Upper lobe of right lung (tissue), 1 donor: ENCODE data around the gene MATCAP1. TPM values are rescaled to one million over a fixed set of nuclear protein-coding genes. Genes with fewer than 3 reads are reported as not detected.
A peak's percentile ranks its signal among the peaks of the same experiment; 100 is the strongest.

Experiments used
- ATAC-seq: fragments of 200-7000 bp; cut with Tn5 transposase; one replicate; pipeline ENCODE4 v1.9.1; 2020; ENCODE audit warnings: mild to moderate bottlenecking, moderate library complexity
- DNase-seq: peaks from one replicate; pipeline ENCODE4 v3.0.0-alpha.2; 2020
- H3K27ac ChIP-seq: fragments of 200-600 bp; one replicate; pipeline ENCODE4 v1.8.0; 2022
- H3K27me3 ChIP-seq: fragments of 200-600 bp; one replicate; pipeline ENCODE4 v1.8.0; 2022; ENCODE audit warnings: mild to moderate bottlenecking
- H3K36me3 ChIP-seq: fragments of 200-600 bp; one replicate; pipeline ENCODE4 v1.8.0; 2022
- H3K4me1 ChIP-seq: fragments of 200-600 bp; one replicate; pipeline ENCODE4 v1.8.0; 2022
- H3K4me3 ChIP-seq: fragments of 200-600 bp; one replicate; pipeline ENCODE4 v1.8.0; 2022; ENCODE audit warnings: mild to moderate bottlenecking
- H3K9me3 ChIP-seq: fragments of 200-600 bp; one replicate; pipeline ENCODE4 v1.8.0; 2022
- intact Hi-C: fragments of 100-400 bp; cut with DNase I; formaldehyde crosslinking; loops from one replicate; pipeline ENCODE4 v1.11.0; 2022
- total RNA-seq: library from RNA; stranded (reverse); fragmentation: NEBNext Ultra II Directional; extraction: Animal tissue kit (Norgen Biotek cat#: 25700); gene quantifications from one replicate; pipeline ENCODE4 v1.2.1, GENCODE V29; 2021
- TF ChIP-seq, protein P1 (sequence below): fragments of 200-600 bp; IDR thresholded peaks from one replicate; pipeline ENCODE4 v1.8.0; 2022; ENCODE audit warnings: antibody characterized with exemption
- donor health status: DM: no; HTN: yes; CAD: no; lungs with severe emphysema.

Gene MATCAP1
- total RNA-seq, 1 donor from 2014 or later: 28.4 TPM

DNA sequence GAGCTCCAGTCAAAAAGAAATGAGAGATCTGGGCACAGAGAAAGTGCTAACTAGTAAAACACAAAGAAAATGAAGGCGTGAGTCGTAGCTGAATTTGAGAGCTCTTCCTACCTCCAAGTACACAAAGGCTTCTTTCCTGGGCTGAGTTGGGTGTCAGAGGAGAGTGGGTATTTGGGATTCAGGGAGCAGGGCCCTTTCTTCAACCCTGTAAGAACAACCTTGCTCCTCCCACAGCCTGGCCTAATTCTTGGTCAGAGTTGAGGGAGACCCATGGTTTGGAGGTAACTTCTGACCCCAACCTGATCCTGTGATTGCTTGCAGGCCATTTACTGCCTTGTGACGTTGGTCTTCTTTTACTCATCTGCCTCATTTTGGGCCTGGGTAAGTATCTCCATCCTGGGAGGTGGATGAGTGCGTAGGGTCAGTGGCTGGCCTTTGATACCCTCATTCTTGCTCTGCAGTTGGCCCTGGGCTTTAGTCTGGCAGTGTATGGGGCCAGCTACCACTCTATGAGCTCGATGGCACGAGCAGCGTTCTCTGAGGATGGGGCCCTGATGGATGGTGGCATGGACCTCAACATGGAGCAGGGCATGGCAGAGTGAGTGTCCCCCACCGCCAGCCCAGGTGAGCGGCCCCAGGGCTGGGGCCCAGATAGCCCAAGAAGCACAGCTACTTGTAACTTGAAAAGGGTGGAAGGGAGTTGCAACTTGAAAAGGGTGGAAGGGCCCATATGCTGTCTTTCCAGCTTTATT is 44.4 kb upstream of the MATCAP1 start:
- TF ChIP-seq, protein P1, sequence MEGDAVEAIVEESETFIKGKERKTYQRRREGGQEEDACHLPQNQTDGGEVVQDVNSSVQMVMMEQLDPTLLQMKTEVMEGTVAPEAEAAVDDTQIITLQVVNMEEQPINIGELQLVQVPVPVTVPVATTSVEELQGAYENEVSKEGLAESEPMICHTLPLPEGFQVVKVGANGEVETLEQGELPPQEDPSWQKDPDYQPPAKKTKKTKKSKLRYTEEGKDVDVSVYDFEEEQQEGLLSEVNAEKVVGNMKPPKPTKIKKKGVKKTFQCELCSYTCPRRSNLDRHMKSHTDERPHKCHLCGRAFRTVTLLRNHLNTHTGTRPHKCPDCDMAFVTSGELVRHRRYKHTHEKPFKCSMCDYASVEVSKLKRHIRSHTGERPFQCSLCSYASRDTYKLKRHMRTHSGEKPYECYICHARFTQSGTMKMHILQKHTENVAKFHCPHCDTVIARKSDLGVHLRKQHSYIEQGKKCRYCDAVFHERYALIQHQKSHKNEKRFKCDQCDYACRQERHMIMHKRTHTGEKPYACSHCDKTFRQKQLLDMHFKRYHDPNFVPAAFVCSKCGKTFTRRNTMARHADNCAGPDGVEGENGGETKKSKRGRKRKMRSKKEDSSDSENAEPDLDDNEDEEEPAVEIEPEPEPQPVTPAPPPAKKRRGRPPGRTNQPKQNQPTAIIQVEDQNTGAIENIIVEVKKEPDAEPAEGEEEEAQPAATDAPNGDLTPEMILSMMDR: no peak
- Histone ChIP-seq H3K4me3 (peak overlapping the region; percentile 77), H3K27me3 (no peaks in the 10 kb centered on the region), H3K27ac (no peak overlapping the region), H3K36me3 (peaks cover 51% of the 10 kb centered on the region), H3K4me1 (peaks cover 13% of the 10 kb centered on the region), H3K9me3 (no peaks in the 10 kb centered on the region)
- DNase-seq (no peak), ATAC-seq (no peak)
- intact Hi-C loops: no loop called here

DNA sequence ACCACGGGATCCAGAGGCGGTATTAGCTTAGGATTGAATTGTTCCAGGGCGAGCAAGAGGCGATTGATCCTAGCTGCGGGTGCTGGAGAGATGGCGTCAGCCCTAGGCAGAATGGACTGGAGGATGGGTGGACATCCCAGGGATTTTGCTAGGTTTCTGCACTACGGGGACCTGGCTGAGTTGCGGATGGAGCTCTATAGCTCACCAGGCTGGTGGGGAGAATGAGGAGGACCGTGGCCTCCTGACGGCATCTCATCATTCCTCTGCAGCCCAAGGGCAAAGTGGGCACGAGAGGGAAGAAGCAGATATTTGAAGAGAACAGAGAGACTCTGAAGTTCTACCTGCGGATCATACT is 43.8 kb upstream of the MATCAP1 start:
- H3K27ac ChIP-seq: peak overlapping the region; percentile 76
- ATAC-seq (no peak), DNase-seq (no peak)
- H3K27me3 ChIP-seq: no peaks in the 10 kb centered on the region
- peak overlapping the region; percentile 77 for H3K4me3 ChIP-seq
- H3K9me3 ChIP-seq: no peaks in the 10 kb centered on the region
- TF ChIP-seq, protein P1: no peak
- peaks cover 45% of the 10 kb centered on the region for H3K36me3 ChIP-seq
- H3K4me1 ChIP-seq: peaks cover 13% of the 10 kb centered on the region
- intact Hi-C loops: no loop called here

DNA sequence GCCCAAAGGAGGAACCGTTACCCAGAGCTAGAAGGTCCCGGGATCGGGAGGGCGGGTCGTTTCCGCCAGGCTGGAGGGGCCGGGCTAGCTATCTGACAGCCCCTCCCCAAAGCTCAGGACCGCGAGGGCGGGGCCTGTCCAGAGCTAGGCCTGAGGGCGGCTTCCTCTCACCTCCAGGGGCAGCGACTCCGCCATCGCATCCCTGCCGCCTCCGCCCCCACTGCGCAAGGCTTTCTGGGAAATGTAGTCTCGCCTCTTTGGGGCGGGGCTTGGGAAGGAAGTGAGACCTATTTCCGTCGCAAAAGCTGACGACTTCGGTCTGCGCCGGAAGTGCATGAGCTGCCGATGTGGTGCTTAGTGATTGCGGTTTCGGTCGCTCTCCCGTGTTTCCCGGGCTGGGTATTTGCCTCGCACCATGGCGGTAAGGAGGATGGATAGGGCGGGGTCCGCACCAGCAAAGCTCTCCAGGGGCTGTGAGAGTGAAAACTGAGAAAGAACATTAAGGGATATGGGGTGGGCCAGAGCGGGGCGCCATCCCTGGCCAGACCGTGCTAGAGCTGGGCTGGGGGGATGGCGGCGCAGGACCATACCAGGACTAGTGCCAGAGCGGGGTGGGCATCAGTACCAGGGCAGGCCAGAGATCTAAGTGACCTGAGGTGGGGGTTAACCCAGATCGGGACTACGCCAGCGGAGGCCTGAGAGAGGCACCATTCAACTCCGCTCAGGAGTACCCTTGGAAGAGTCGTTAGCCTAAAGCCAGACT is 43.2 kb upstream of the MATCAP1 start, which contains the start of gene TMEM208:
TMEM208 (plus strand) TSS at position 327 of the 763 bp plus-strand sequence; CDS start at position 416, 89 bp downstream.
- H3K4me3 ChIP-seq: peak within 1 kb of the TSS; percentile 77
- H3K36me3 ChIP-seq: peaks cover 40% of the 10 kb centered on the region
- no peaks in the 10 kb centered on the region for H3K9me3 ChIP-seq
- intact Hi-C loops: no loop called here
- no peaks in the 10 kb centered on the region for H3K27me3 ChIP-seq
- DNase-seq: peak; percentile 97
- peaks cover 13% of the 10 kb centered on the region for H3K4me1 ChIP-seq
- H3K27ac ChIP-seq: peak within 1 kb of the TSS; percentile 76
- ATAC-seq: peak; percentile 97
- TF ChIP-seq, protein P1: peak; percentile 19

DNA sequence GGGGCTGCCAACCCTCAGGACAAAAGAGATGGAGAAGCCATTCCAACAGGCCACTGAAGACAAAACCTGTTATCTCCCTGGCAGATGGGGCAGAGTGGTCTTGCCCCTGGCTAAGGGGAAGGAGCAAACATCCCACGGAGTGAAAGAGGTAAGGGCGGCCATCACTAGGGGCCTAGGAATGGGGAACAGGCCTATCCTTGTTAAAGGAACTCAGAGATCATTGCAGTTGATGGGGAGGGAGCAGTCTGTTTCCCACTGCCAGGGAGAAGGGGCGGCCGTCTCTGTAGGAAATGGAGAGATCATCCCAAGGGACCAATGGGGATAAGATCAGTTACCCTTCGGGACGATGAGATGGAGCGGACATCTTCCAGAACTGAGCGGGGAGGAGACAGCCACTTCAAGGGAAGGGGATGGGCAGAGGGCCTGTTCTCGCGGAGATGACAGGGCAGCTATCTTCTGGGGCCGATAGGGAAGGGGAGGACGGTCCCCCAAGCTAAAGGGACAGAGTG is 42.6 kb upstream of the MATCAP1 start:
- H3K9me3 ChIP-seq: no peaks in the 10 kb centered on the region
- peaks cover 13% of the 10 kb centered on the region for H3K4me1 ChIP-seq
- no peaks in the 10 kb centered on the region for H3K27me3 ChIP-seq
- H3K4me3 ChIP-seq: peak overlapping the region; percentile 77
- intact Hi-C loops: no loop called here
- peak overlapping the region; percentile 76 for H3K27ac ChIP-seq
- ATAC-seq: no peak
- TF ChIP-seq, protein P1: no peak
- H3K36me3 ChIP-seq: peaks cover 33% of the 10 kb centered on the region
- DNase-seq: no peak

DNA sequence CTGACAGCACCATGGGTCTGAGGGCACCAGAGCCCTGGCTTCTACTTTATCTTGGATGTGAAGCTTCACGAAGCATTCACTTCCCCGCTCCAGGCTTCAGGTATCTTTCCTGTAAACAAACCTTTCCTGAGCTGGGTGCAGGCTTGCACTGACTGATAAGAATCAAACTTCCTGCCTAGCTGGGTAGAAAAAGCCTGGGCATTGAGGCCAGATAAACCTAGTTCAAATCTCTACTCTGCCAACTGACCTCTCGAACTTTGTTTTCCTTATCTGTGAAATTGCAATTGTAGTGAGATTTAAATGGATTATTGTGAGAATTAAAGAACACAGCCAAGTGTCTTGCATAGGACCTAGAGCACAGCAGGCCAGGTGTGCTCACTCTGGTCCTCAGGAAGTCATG is 40.2 kb upstream of the MATCAP1 start:
- no peaks in the 10 kb centered on the region for H3K27me3 ChIP-seq
- H3K36me3 ChIP-seq: peaks cover 10% of the 10 kb centered on the region
- ATAC-seq (no peak), DNase-seq (no peak)
- no peak overlapping the region for H3K27ac ChIP-seq
- intact Hi-C loops: no loop called here
- TF ChIP-seq, protein P1: no peak
- H3K4me3 ChIP-seq: no peak overlapping the region
- peaks cover 13% of the 10 kb centered on the region for H3K4me1 ChIP-seq
- H3K9me3 ChIP-seq: no peaks in the 10 kb centered on the region
